H1 (cell line): ENCODE results near the gene RILPL1.

ENCODE experiments used
- ASH2L ChIP-seq: fragments of 200-600, 300-600 bp; sonication (generic); IDR thresholded peaks from one replicate; pipeline ENCODE4 v1.7.1; 2017; ENCODE audit warnings: low read length
- ATF3 ChIP-seq: IDR thresholded peaks from 2 replicates; pipeline ENCODE4 v1.6.1; 2011; ENCODE audit warnings: low read depth, mild to moderate bottlenecking, low read length; ENCODE audit not compliant: insufficient read depth
- BRCA1 ChIP-seq: IDR thresholded peaks from 2 replicates; pipeline ENCODE4 v1.6.1; 2012; ENCODE audit warnings: low read depth, low read length, improper control_type of control experiment
- CTCF ChIP-seq, 3 experiments: IDR thresholded peaks; 1 replicate in 2 of 3; 2 replicates in 1 of 3; pipeline versions ENCODE4 v1.5.1 to v1.6.1; 2011; ENCODE audit warnings: low read length in 3 of 3, mild to moderate bottlenecking in 3 of 3, inconsistent platforms in 2 of 3, low read depth in 1 of 3, moderate library complexity in 1 of 3; ENCODE audit not compliant: insufficient read depth in 1 of 3; ENCODE audit errors: control extremely low read depth in 1 of 3
- EZH2 ChIP-seq: fragments of 200-600 bp; sonication (generic); IDR thresholded peaks from 2 replicates; pipeline ENCODE4 v1.7.1; 2012; ENCODE audit warnings: low read depth, mild to moderate bottlenecking, moderate library complexity, low read length, inconsistent platforms; ENCODE audit not compliant: severe bottlenecking
- FOSL1 ChIP-seq: IDR thresholded peaks from 2 replicates; pipeline ENCODE4 v1.6.1; 2011; ENCODE audit warnings: mild to moderate bottlenecking, low read depth, low read length, moderate library complexity; ENCODE audit not compliant: insufficient read depth
- KDM1A ChIP-seq: fragments of 200-600, 300-600 bp; sonication (generic); IDR thresholded peaks from 2 replicates; pipeline ENCODE4 v1.7.1; 2016; ENCODE audit warnings: mild to moderate bottlenecking, low read length, borderline replicate concordance
- POLR2A ChIP-seq, 2 experiments: IDR thresholded peaks; 1 replicate in 1 of 2; 2 replicates in 1 of 2; pipeline ENCODE4 v1.6.1; 2011; ENCODE audit warnings: low read depth in 2 of 2, low read length in 2 of 2, mild to moderate bottlenecking in 2 of 2; ENCODE audit errors: control extremely low read depth in 1 of 2
- POLR2AphosphoS5 ChIP-seq: IDR thresholded peaks from 2 replicates; pipeline ENCODE4 v1.6.1; 2011; ENCODE audit warnings: low read depth, low read length
- SP2 ChIP-seq: IDR thresholded peaks from 2 replicates; pipeline ENCODE4 v1.6.1; 2012; ENCODE audit warnings: mild to moderate bottlenecking, low read length, inconsistent platforms
- TAF1 ChIP-seq: IDR thresholded peaks from 2 replicates; pipeline ENCODE4 v1.6.1; 2011; ENCODE audit warnings: mild to moderate bottlenecking, low read depth, low read length
- YY1 ChIP-seq: IDR thresholded peaks from 2 replicates; pipeline ENCODE4 v1.6.1; 2011; ENCODE audit warnings: low read depth, mild to moderate bottlenecking, low read length

- TF ChIP-seq SP2 (no peak), CTCF (IDR thresholded peaks at IDR 0.05; ENCODE audit: control extremely low read depth in 1 of 3, insufficient read depth in 1 of 3, low read depth in 1 of 3, low read length in 3 of 3) (no peak), POLR2AphosphoS5 (no peak), KDM1A (no peak), YY1 (no peak), BRCA1 (no peak), POLR2A (IDR thresholded peaks at IDR 0.05; ENCODE audit: control extremely low read depth in 1 of 2, low read depth in 2 of 2, low read length in 2 of 2) (no peak), ASH2L (no peak), TAF1 (no peak), FOSL1 (no peak), ATF3 (no peak), EZH2 (no peak)
These were observed 6.9 kb downstream of the RILPL1 start for GRCh38 chr12:123526542-123527080.
